Measurements from ENCODE around the gene CCDC138.

The CCDC138 gene

GRCh38 chr2:108834620-108835019 is 48.0 kb downstream of the CCDC138 start:
- Histone ChIP-seq H3K9me3 (ENCODE audit: control insufficient read depth, low read length) (no peaks in the 10 kb centered on the region), H3K36me3 (ENCODE audit: control insufficient read depth, insufficient read depth, low read length) (no peaks in the 10 kb centered on the region), H3K27me3 (ENCODE audit: control insufficient read depth, insufficient read depth, low read length) (no peaks in the 10 kb centered on the region), H3K4me1 (ENCODE audit: control insufficient read depth, insufficient read depth, low read length) (no peaks in the 10 kb centered on the region), H3K4me3 (ENCODE audit: low read length) (no peak overlapping the region), H3K9ac (ENCODE audit: low read length) (no peak overlapping the region)

- Histone ChIP-seq H3K4me3 (ENCODE audit: low read length) (no peak overlapping the region), H3K36me3 (ENCODE audit: control insufficient read depth, insufficient read depth, low read length) (no peaks in the 10 kb centered on the region), H3K9ac (ENCODE audit: low read length) (no peak overlapping the region), H3K27me3 (ENCODE audit: control insufficient read depth, insufficient read depth, low read length) (no peaks in the 10 kb centered on the region), H3K4me1 (ENCODE audit: control insufficient read depth, insufficient read depth, low read length) (no peaks in the 10 kb centered on the region), H3K9me3 (ENCODE audit: control insufficient read depth, low read length) (no peaks in the 10 kb centered on the region)
Observed at GRCh38 chr2:108835040-108835439, 48.5 kb downstream of the CCDC138 start.

GRCh38 chr2:108837198-108837597 is 50.6 kb downstream of the CCDC138 start:
- no peaks in the 10 kb centered on the region for H3K4me1 ChIP-seq (ENCODE audit: control insufficient read depth, insufficient read depth, low read length)
- H3K9ac ChIP-seq (ENCODE audit: low read length), result no peak overlapping the region
- no peaks in the 10 kb centered on the region for H3K36me3 ChIP-seq (ENCODE audit: control insufficient read depth, insufficient read depth, low read length)
- no peak overlapping the region for H3K4me3 ChIP-seq (ENCODE audit: low read length)
- H3K9me3 ChIP-seq (ENCODE audit: control insufficient read depth, low read length), result no peaks in the 10 kb centered on the region
- no peaks in the 10 kb centered on the region for H3K27me3 ChIP-seq (ENCODE audit: control insufficient read depth, insufficient read depth, low read length)

- Histone ChIP-seq H3K36me3 (ENCODE audit: control insufficient read depth, insufficient read depth, low read length) (no peaks in the 10 kb centered on the region), H3K27me3 (ENCODE audit: control insufficient read depth, insufficient read depth, low read length) (no peaks in the 10 kb centered on the region), H3K9me3 (ENCODE audit: control insufficient read depth, low read length) (no peaks in the 10 kb centered on the region), H3K9ac (ENCODE audit: low read length) (no peak overlapping the region), H3K4me1 (ENCODE audit: control insufficient read depth, insufficient read depth, low read length) (no peaks in the 10 kb centered on the region), H3K4me3 (ENCODE audit: low read length) (no peak overlapping the region)
Observed at GRCh38 chr2:108841506-108841905, 54.9 kb downstream of the CCDC138 start.

- no peaks in the 10 kb centered on the region for H3K4me1 ChIP-seq (ENCODE audit: control insufficient read depth, insufficient read depth, low read length)
- no peaks in the 10 kb centered on the region for H3K36me3 ChIP-seq (ENCODE audit: control insufficient read depth, insufficient read depth, low read length)
- no peak overlapping the region for H3K9ac ChIP-seq (ENCODE audit: low read length)
- H3K4me3 ChIP-seq (ENCODE audit: low read length), result no peak overlapping the region
- H3K27me3 ChIP-seq (ENCODE audit: control insufficient read depth, insufficient read depth, low read length), result no peaks in the 10 kb centered on the region
- H3K9me3 ChIP-seq (ENCODE audit: control insufficient read depth, low read length), result no peaks in the 10 kb centered on the region
Observed at GRCh38 chr2:108845923-108846322, 59.4 kb downstream of the CCDC138 start.

GRCh38 chr2:108847000-108847399 is 60.4 kb downstream of the CCDC138 start:
- Histone ChIP-seq H3K9me3 (ENCODE audit: control insufficient read depth, low read length) (no peaks in the 10 kb centered on the region), H3K36me3 (ENCODE audit: control insufficient read depth, insufficient read depth, low read length) (no peaks in the 10 kb centered on the region), H3K9ac (ENCODE audit: low read length) (no peak overlapping the region), H3K4me3 (ENCODE audit: low read length) (no peak overlapping the region), H3K27me3 (ENCODE audit: control insufficient read depth, insufficient read depth, low read length) (no peaks in the 10 kb centered on the region), H3K4me1 (ENCODE audit: control insufficient read depth, insufficient read depth, low read length) (no peaks in the 10 kb centered on the region)

- Histone ChIP-seq H3K36me3 (ENCODE audit: control insufficient read depth, insufficient read depth, low read length) (no peaks in the 10 kb centered on the region), H3K9ac (ENCODE audit: low read length) (no peak overlapping the region), H3K4me3 (ENCODE audit: low read length) (no peak overlapping the region), H3K9me3 (ENCODE audit: control insufficient read depth, low read length) (no peaks in the 10 kb centered on the region), H3K4me1 (ENCODE audit: control insufficient read depth, insufficient read depth, low read length) (no peaks in the 10 kb centered on the region), H3K27me3 (ENCODE audit: control insufficient read depth, insufficient read depth, low read length) (no peaks in the 10 kb centered on the region)
Observed at GRCh38 chr2:108852375-108852774, 65.8 kb downstream of the CCDC138 start.

GRCh38 chr2:108853421-108853820 is 66.8 kb downstream of the CCDC138 start:
- Histone ChIP-seq H3K9me3 (ENCODE audit: control insufficient read depth, low read length) (no peaks in the 10 kb centered on the region), H3K4me1 (ENCODE audit: control insufficient read depth, insufficient read depth, low read length) (no peaks in the 10 kb centered on the region), H3K27me3 (ENCODE audit: control insufficient read depth, insufficient read depth, low read length) (no peaks in the 10 kb centered on the region), H3K9ac (ENCODE audit: low read length) (no peak overlapping the region), H3K36me3 (ENCODE audit: control insufficient read depth, insufficient read depth, low read length) (no peaks in the 10 kb centered on the region), H3K4me3 (ENCODE audit: low read length) (no peak overlapping the region)

- no peaks in the 10 kb centered on the region for H3K4me1 ChIP-seq (ENCODE audit: control insufficient read depth, insufficient read depth, low read length)
- no peaks in the 10 kb centered on the region for H3K36me3 ChIP-seq (ENCODE audit: control insufficient read depth, insufficient read depth, low read length)
- H3K9me3 ChIP-seq (ENCODE audit: control insufficient read depth, low read length), result no peaks in the 10 kb centered on the region
- no peaks in the 10 kb centered on the region for H3K27me3 ChIP-seq (ENCODE audit: control insufficient read depth, insufficient read depth, low read length)
- H3K4me3 ChIP-seq (ENCODE audit: low read length), result no peak overlapping the region
- H3K9ac ChIP-seq (ENCODE audit: low read length), result no peak overlapping the region
Observed at GRCh38 chr2:108854484-108854883, 67.9 kb downstream of the CCDC138 start.

- Histone ChIP-seq H3K36me3 (ENCODE audit: control insufficient read depth, insufficient read depth, low read length) (no peaks in the 10 kb centered on the region), H3K9me3 (ENCODE audit: control insufficient read depth, low read length) (no peaks in the 10 kb centered on the region), H3K4me1 (ENCODE audit: control insufficient read depth, insufficient read depth, low read length) (no peaks in the 10 kb centered on the region), H3K9ac (ENCODE audit: low read length) (no peak overlapping the region), H3K4me3 (ENCODE audit: low read length) (no peak overlapping the region), H3K27me3 (ENCODE audit: control insufficient read depth, insufficient read depth, low read length) (no peaks in the 10 kb centered on the region)
Observed at GRCh38 chr2:108855194-108855593, 68.6 kb downstream of the CCDC138 start.

- Histone ChIP-seq H3K4me3 (ENCODE audit: low read length) (no peak overlapping the region), H3K9me3 (ENCODE audit: control insufficient read depth, low read length) (no peaks in the 10 kb centered on the region), H3K36me3 (ENCODE audit: control insufficient read depth, insufficient read depth, low read length) (no peaks in the 10 kb centered on the region)
Observed at GRCh38 chr2:108858894-108859293, 72.3 kb downstream of the CCDC138 start.

GRCh38 chr2:108866041-108866440 is 79.5 kb downstream of the CCDC138 start:
- H3K4me1 ChIP-seq (ENCODE audit: control insufficient read depth, insufficient read depth, low read length), result peaks cover 3% of the 10 kb centered on the region
- H3K9me3 ChIP-seq (ENCODE audit: control insufficient read depth, low read length), result no peaks in the 10 kb centered on the region
- no peak overlapping the region for H3K9ac ChIP-seq (ENCODE audit: low read length)
- no peaks in the 10 kb centered on the region for H3K27me3 ChIP-seq (ENCODE audit: control insufficient read depth, insufficient read depth, low read length)
- no peaks in the 10 kb centered on the region for H3K36me3 ChIP-seq (ENCODE audit: control insufficient read depth, insufficient read depth, low read length)
- H3K4me3 ChIP-seq (ENCODE audit: low read length), result no peak overlapping the region

More at GRCh38 chr2:108858894-108859293, 72.3 kb downstream of the CCDC138 start:
- H3K4me1 ChIP-seq (ENCODE audit: control insufficient read depth, insufficient read depth, low read length), result no peaks in the 10 kb centered on the region
- no peak overlapping the region for H3K9ac ChIP-seq (ENCODE audit: low read length)
- H3K27me3 ChIP-seq (ENCODE audit: control insufficient read depth, insufficient read depth, low read length), result no peaks in the 10 kb centered on the region

GRCh38 chr2:108868911-108869310 is 82.3 kb downstream of the CCDC138 start:
- H3K36me3 ChIP-seq (ENCODE audit: control insufficient read depth, insufficient read depth, low read length), result no peaks in the 10 kb centered on the region
- H3K4me3 ChIP-seq (ENCODE audit: low read length), result no peak overlapping the region
- no peak overlapping the region for H3K9ac ChIP-seq (ENCODE audit: low read length)
- peaks cover 3% of the 10 kb centered on the region for H3K4me1 ChIP-seq (ENCODE audit: control insufficient read depth, insufficient read depth, low read length)
- no peaks in the 10 kb centered on the region for H3K9me3 ChIP-seq (ENCODE audit: control insufficient read depth, low read length)
- H3K27me3 ChIP-seq (ENCODE audit: control insufficient read depth, insufficient read depth, low read length), result no peaks in the 10 kb centered on the region
